ENCODE measurements around the gene CHRNB2. TPM values are rescaled to one million over a fixed set of nuclear protein-coding genes. Genes with fewer than 3 reads are reported as not detected.
A peak's percentile ranks its signal among the peaks of the same experiment; 100 is the strongest.

CHRNB2 gene
- total and polyA plus RNA-seq, 9 of the 15 experiments (the other 6 are each of a cell fraction or from before 2014, with no cell fraction given), result 0.01 TPM; not detected in 8

- no peak for TF ChIP-seq ZNF717 (CRISPR knock-in tag; IDR thresholded peaks at IDR 0.05)
- no peak for TF ChIP-seq ZNF311 (CRISPR knock-in tag; IDR thresholded peaks at IDR 0.05)
- TF ChIP-seq CCAR2 (IDR thresholded peaks at IDR 0.05; ENCODE audit: low read depth, low read length), result no peak
- no peak for TF ChIP-seq RERE (CRISPR knock-in tag; IDR thresholded peaks at IDR 0.05; ENCODE audit: borderline replicate concordance)
- TF ChIP-seq ATF3 (IDR thresholded peaks at IDR 0.05), result peak; percentile 38; the same call in 1 of the 2 replicates
- no peak for TF ChIP-seq ATF3 (CRISPR knock-in tag; conservative IDR thresholded peaks at IDR 0.05)
- no peak for TF ChIP-seq ZNF280A (IDR thresholded peaks at IDR 0.05; ENCODE audit: low read depth, partially characterized antibody)
- no peak for TF ChIP-seq SMARCA5 (IDR thresholded peaks at IDR 0.05)
- no peak for TF ChIP-seq SMAD3 (CRISPR knock-in tag; conservative IDR thresholded peaks at IDR 0.05)
- TF ChIP-seq ZNF79 (CRISPR knock-in tag; IDR thresholded peaks at IDR 0.05; ENCODE audit: low read depth), result no peak
- peak; percentile 96 for TF ChIP-seq FOSL1 (tag; conservative IDR thresholded peaks at IDR 0.05)
- peak; percentile 34; the same call in 1 of the 2 replicates for TF ChIP-seq TAL1 (IDR thresholded peaks at IDR 0.05)
- TF ChIP-seq DACH1 (IDR thresholded peaks at IDR 0.05; ENCODE audit: partially characterized antibody), result no peak
- TF ChIP-seq RNF2 (IDR thresholded peaks at IDR 0.05), result no peak
- no peak for TF ChIP-seq SIN3A (IDR thresholded peaks at IDR 0.05; ENCODE audit: borderline replicate concordance in 2 of 2, control insufficient read depth in 1 of 2, low read depth in 2 of 2, low read length in 2 of 2)
- TF ChIP-seq WHSC1 (IDR thresholded peaks at IDR 0.05; ENCODE audit: low read length), result no peak
These were observed 49.2 kb downstream of the CHRNB2 start (continued) for GRCh38 chr1:154616659-154617345.
